Stimulated activated CD4-positive, alpha-beta T cell treated with anti-CD3 and anti-CD28 coated beads, Interleukin-12 subunit alpha, Interleukin-12 subunit beta, amount 100 ng/mL, for 4 hours (primary cell): ENCODE measurements around the gene PEX10.

Experiments
- DNase-seq: peaks from one replicate; pipeline ENCODE4 v3.0.0-alpha.2; 2020

The PEX10 gene

DNA sequence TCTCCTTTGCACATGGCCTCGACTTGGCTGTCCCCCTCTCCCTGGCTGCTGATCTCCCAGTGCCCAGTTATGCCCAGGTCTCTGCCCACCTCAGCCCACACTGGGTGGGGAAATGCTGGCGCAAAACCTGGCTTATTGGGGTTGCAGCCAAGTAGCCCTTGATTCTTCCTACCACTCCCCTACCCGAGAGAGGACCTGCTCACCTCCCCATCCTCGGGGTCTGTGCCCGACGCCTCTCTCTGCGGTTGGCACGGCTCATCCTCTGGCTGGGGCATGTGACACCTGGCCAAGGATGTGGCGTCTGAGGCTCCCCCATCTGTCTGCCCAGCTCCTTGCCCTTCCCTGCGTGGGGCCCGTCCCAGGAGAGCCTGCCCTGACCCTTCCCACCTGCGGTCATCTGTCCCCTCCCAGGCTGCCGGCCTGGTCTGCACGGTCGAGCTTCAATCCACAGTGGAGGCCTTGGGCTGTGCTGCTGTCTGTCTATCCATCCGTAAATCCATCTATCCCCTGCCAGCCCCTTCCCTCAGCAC, 6.5 kb upstream of the PEX10 start:
- DNase-seq = no peak

DNA sequence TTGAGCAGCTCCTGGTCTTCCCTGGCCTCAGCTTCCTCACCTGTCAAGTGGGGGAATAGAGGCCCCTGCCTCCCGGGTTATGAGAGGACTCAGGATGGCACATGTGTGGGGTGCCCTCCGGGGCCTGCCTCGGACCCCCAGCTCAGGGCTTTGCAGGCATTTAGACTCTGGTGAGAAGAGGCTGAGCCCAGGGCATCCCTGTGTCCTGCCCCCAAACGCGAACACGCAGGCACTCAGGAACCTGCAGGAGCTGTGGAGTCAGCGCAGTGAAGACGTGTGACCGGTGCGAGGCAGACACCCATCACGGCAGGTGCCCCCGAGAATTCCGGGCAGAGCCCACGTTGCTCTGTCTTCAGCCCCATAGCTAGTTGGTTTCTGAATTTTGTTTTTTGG, 5.5 kb upstream of the PEX10 start:
- DNase-seq = no peak

DNA sequence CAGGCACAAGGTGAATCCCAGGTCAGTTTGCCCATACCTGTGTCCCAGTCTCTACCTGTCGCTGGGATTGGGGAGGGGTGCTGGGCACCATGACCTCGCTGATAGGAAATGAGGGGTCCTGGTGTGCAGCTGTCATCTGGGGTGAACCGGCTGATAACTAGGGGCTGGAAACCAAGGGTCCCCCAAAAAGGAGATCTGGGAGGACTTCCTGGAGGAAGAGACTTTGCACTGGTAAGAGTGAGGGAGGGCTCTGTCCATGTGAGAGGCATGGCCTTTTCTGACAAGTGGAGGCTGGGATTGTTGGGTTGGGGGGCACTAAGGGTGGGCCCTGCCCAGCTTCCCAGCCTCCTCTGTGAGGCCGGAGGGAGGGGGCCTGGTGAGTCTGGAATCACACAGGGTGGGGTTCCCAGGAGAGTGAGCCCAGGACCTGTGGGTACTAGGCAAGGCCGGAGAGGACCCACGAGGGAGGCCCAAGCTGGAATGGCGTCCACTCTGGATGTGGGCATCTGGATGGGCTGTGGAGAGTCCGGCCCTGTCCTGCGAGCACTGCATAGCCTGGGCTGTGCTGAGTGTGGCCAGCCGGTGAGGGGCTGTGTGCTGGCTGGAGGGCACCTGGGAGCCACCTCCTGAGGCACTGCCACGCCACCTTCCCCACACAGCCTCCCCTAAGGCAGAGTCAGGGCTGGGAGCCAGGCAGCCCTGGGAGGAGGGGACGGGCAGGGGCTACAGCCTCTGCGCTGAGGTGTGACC, 4.9 kb upstream of the PEX10 start:
- DNase-seq = no peak

DNA sequence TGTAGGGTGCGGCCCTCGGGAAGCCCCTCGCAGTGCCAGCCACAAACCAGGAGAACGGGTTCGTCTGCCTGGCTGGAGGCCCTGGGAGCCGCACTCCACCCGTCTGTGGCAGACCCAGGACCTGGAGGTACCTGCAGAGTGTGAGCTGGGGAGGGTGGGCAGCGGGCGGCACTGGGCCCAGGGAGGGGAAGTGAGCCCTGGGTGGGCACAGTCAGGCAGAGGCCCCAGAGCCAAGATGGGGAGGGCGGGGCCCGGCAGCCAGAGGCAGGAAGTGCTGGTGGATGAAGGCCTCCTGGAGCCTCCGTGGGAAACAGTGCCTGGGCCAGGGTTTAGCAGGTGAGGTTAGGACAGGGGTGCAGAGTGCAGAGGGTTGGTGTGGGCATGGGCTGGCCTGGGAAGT, 4.0 kb upstream of the PEX10 start:
- no peak for DNase-seq

DNA sequence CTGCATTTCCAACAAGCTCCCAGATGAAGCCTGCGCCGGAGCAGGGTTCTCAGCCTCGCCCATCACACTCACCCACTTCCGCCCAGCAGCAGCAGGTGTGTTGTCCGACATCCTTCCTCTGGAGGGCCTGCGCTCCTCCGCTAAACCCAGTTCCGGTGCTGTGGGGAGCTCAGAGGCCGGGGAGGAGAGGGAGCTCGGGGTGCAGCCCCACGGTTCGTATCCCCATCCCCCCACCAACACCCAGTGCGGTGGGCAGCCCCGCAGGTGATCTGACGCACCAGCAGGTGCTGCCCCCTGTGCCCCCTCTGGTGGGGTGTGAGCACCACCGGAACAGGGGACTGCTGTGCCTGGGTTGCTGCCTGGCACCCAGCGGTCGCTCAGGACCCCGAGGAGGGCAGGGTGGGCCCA, 3.4 kb upstream of the PEX10 start:
- peak; percentile 45 for DNase-seq

DNA sequence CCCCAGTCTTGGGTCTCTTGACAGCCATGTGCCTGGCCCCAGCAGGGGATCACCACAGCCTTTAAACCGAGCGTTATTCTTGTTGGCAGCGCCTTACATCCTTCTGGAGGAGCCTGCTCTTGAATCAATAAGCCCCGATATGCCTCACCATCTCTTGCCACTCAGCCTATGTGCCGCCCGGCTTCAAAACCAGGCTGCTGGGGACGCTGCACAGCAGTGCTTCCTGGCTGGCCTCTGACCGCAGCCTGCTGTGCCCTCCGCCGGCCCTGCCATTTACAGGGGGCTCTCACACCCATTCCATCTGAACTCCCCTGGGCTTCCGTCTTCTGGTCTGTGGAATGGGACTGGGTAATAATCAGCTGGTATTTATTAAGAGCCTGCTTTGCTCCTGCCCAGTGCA, 3.0 kb upstream of the PEX10 start:
- DNase-seq = no peak

DNA sequence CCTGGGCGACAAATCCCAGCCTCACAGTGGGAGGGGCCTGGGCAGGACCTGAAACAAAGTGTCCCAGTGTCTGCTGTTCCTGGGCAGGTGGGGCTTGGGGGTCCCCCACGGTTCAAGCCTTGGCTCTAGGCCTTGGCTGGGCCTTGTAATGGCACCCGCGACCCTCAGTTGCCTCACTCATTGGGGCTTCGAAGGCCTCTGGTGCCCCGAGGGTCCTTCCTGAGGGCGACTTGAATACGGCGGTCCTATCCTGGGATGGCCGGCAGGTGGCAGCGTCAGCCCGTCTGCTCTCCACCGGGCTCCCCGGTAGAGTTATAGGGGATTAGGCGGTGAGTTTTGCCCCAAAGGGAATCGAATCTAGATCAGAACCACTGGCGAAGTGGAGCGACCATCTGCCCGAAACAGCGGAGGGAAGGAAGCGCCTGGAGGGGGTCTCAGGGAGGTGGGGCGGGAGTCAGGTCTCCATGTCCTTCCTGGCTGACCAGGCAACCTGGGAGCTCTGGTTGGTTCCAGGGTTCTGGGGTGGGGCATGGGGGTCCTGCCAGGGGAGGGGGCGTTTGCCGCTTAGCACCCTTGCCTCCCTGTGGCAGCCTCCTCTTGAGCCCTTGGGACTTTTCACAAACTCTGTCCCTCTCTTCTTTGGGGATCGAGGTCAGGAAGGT, 2.1 kb upstream of the PEX10 start:
- peak; percentile 79 for DNase-seq

DNA sequence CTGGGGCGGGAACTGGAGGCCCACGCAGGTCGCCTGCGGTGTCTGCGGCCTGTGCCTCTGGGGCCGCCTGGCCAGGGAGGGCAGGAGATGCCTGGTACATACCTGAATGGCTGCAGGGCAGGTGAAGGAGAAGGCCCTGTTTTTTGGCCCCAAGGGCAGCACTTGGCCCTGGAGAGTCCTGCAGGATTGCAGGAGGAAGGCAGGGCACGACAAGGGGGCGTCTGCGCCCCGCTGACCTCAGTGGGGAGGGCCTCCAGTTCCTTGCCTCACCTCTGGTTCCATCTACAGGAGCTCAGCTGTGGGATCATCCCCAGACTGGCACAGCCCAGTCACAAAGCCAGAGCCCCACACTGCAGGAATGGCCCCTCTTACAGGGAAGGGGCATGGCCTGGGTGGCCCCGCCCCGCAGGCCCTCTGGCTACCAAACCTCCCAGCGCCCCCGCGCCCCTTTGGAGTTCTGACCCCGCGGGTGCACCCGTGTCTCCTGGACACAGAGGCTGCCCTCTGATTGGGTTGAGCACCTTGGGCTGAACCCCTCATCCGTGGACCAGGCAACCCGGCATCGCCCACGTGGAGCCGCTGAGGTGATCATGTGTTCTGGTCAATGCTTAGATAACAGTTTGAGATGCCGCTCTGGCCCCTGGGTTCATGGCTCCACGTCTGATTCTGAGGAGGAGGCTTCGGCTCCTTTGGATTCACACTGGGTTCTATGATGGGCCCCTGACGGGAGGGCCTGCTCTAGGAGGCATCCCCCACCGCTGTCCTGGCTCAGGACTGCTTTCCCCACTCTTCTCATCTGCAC, 1.3 kb upstream of the PEX10 start:
- peak; percentile 21 for DNase-seq

DNA sequence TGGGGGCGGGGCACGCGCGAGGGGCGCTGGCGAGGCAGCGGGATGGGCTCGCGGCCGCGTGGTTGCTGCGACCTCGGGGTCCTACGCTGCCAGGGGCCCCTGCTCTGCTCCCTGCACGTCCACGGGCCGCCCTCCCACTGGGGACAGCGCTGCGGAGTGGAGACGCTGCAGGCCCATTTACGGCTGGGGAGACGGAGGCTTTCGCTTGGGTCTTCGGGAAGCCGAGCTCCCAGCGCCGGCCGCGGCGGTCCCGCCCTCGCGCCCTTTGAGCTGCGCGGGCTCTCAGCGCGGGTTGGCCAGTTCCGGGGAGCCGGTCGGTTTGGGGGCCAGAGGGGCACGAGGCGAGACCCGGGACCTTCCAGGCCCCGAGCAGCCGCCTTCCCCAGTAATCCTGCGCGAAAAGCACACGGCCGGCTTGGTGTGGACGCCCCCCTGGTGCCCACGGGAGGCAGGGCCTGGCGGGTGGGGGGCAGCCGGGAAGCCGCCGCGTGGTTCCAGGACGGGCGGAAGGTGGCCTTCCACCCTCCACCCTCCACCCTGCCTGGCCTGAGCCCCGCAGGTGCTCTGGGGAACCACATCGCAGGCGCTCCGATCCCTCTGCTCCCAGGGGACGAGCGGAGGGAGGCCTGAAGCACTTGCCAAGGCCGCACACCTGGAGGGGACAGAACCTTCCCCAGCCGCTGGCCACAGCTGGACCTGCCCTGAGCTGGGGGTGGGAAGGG, 570 bp upstream of the PEX10 start:
- peak; percentile 25 for DNase-seq

DNA sequence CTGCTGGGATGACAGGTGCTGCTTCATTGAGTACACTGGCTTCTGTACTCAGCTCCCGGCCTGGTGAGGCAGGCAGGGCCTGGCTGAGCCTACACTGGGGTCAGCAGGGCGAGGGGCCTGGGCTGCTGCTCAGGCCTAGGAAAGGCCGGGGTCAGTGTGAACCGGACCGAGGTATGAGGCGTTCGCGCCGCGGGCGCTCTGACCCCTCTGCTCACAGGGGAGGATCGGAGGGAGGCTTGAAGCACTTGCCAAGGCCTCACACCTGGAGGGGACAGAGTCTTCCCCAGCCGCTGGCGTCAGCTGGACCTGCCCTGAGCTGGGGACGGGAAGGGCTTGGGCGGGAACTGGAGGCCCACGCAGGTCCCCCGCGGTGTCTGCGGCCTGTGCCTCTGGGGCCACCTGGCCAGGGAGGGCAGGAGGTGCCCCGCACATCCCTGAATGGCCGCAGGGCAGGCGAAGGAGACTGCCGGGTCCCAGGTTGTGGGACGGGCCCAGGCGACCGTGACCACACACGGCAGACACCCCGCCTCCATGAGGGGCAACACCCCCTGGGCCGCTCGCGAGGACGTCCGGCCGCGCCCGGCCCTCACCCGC, 466 bp downstream of the PEX10 start:
- DNase-seq = no peak

DNA sequence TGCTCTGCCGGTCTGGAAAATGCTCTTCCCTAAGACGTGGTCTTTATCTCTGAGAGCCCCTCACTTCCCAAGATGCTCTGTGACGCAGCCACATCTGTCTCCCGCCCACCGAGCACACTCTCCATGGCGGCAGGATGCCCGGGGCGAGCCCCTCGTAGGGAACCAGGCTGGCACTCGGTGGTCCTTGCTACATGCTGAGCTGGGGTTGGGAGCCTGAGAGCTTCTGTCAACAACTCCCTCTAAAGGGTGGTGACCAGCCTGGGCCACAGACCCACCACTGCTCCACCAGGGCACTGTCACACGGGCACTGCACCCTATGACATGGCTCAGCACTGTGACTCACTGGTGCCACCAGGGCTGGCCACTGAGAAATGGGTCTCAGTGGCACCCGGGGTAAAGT, 2.6 kb downstream of the PEX10 start:
- DNase-seq = no peak

DNA sequence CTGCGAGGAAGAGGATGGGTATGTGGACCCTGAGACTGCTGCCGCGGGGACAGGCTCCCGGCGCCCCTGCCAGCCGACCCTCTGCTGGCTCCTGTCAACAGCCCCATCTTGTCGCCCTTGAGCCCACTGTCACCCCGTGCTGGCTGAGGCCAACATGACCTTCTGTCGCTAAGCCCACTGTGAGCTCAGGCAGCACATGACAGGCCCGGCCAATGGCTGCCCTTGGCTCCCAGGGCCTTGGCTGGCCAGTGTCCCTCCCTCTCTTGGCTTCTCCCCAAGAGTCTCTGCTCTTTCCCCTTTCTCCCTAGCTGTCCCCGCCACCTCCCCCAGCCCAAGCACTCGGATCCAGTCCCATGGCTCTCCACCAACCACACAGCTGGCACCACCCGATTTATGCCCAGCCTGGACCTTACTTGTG, 3.5 kb downstream of the PEX10 start:
- no peak for DNase-seq

DNA sequence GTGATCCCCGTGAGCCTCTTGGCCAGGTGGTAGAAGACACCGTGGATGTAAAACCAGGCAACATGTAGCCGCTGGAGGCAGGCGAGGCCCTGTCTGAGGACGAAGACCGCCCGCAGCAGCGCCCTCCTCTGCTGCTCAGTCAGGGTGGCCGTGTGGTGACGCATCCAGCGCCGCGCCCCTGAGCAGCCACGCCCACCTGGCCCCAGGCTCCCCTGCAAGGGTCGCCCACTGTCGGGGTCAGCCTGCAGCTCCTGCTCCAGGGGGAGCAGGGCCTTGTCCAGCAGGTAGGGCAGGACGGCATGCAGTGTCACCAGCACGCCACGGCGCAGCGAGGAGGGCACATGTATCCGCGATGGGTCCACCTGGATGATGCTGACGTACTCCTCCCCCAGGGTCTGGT, 3.9 kb downstream of the PEX10 start:
- DNase-seq = no peak

DNA sequence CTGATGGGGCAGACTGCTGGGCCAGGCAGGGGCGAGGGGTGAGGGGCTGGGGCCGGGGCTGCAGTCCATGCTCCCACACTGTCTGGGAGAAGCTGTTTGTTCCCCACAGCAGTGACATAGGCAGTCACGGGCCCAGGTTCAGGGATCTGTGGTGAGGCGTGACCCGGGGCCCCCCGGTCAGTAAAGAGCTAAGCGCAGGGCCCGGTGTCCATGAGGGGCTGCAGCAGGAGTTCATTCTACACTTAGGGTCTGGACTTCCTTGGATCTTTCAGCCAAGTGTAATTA, 4.4 kb downstream of the PEX10 start:
- DNase-seq = no peak

DNA sequence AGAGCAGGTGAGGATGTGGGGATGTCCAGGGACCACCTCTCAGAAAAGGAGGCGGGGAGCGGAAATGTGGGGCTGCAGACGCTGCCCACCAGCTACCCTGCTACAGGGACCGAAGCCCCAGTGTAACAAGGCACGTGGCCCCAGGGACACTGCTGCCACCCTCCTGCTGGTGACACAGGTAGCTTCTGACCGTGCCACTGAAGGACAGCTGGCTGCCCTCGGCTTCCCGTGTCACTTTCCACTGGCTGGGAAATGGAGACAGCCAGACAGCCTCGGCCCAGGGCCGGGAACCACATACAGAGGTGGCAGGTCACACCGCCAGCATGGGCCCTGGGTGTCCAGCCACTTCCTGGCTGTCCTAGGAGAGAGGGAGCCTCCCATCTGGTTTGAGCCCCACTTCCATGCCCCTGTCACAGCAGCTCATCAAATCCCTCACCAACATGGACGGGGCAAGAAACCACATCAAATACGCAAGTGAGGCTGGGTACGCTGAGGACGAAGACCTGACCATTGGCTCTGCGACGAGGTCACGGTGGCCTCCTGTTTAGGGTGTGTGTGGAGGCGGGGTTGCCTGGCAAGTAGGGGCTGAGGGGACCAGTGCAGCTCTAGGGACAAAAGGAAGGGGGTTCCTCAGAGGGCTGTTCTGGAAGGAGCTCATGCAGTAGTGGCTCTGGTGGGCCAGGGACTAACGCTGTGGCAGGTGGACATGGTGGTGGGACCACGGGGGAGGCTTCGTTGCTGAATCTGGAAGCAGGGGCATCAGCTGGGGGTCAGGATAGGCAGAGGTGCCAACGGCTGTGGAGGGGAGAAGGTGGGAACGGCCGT, 5.0 kb downstream of the PEX10 start:
- no peak for DNase-seq

DNA sequence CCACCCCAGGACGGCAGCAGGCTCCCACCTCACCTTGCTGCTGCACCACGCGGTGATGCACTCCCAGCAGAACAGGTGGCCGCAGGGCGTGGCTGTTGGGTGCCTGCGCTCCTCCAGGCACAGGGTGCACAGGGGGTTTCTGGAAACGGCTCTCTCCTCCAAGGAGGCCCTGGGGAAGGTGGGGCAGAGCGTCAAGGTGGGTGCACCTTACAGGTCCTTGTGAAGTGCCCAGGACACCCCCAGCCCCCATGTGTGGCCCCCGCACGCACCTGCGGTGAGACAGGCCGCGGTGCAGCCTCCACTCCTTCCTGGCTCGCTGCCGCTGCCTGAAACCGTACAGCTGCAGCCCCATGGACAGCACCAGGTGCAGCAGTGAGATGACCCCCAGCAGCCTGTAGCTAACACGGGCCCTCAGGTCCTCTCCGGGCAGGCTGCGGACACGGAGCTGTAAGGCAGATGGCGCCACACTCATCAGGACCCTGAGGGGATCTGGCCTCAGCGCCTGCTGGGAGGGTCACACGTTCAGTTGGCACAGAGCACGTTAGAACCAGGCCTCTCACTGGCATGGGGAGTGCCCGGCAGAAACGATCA, 5.8 kb downstream of the PEX10 start:
- DNase-seq = no peak

DNA sequence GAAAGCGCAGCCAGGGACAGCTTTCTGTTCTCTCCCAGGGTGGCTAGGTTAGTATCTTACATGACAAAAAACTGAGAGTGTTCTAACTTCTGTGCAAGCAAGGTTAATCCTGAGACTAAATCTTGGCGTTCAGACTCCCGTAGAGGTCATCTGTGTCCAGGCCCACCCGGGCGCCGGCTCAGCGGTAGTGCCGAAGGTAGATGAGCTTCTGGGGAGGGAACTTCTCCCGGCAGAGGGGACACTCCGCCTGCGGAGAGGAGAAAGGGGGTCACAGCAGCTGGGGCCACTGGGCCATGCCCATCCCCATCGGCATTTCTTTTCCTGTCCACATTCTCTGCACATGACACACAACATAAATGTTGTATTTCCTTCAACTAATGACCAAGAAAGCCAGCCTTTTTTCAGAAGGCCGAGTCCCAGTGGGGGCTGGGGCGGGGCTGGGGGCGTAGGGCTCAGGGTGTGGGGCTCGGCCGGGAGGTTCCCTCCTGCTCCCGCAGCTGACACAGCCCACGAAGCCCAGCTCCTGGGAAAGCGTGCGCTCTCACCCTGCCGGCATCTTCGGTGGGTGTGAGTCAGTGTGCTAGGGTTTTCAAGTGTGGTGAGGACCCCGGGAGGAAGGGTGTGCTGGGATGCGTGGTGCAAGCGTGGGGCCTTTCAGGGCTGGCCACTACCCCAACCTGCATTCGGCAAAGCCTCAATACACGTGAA, 6.6 kb downstream of the PEX10 start:
- no peak for DNase-seq

DNA sequence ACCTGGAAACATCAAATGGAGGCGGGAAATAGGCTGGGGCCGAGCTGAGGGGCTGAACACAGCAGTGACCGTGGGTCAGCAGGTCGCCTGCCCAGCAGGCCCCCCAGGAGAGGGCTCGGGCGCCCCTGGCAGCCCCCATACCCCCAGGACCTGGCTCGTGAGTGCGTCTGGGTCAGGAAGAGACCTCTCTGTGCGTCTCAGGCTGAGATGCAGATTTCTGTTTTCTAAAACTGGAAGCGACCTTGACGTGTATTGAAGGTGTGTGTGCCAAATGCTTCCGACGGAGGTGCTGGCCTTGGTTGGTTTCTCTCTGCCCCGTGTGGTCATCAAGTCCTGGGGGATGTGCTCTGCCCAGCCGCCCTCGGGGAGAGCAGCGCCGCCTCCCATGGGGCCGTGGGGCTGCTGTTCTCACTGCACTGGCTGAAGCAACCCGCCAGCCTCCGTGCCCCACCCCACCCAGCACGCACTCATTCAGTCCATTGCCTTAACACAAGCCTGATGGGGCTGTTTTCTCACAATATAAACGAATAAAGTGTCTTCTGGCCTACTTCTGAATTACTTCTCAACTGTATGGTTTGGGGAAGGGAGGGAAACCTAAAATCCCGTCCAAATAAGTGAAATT, 7.4 kb downstream of the PEX10 start:
- no peak for DNase-seq

DNA sequence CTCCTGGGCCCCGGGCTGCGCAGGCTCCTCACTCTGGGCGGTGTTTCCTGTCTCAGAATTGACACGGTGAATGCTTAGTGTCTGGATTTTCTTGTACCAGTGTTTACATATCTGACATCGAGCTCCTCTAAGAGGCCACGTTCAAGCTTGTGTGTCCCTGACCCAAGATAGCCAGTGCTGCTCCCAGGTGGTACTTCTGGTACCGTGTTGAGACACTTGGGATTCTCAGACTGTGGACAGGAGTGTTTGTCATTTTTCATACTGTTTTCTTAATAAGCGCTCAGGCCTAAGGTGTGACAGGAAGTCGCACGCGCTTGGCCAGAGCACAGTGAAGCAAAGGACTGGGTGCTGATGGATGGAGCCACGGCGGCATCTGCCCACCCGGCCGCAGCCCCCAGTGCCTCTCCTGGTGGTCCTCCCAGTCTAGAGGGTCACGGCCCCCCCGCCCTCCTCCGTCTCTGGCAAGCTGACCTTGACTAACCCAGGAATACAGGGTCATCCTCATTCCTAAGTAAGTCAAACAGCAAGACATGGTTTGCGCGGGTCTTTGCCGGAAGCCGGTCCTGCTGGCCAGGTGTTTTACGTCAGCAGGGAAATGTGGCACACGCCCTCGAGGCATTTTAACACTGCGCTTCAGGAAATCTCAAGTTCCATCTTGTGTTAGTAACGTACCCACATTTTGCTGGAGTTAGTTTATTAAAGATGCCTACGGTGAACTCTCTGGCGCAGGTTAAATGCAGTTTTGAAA, 8.0 kb downstream of the PEX10 start:
- DNase-seq = no peak

DNA sequence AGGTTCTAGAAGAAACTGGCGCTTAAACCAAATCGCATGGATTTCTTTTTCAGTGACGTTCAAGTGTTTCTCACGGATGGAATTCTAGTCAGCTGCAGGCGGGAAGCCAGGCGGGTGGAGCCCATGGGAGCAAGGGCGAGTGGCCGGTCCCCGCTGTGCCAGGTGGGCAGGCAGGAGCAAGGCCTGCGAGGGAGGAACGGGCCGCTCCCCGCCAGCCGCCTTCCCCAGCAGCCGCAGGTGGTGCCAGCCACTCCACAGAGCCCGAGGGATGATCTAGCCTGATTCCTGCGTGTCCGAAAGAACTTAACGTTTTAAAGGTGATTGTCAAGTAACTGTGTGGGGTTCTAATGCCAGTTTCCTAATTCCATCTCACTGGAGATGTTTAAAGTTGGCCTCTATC, 9.1 kb downstream of the PEX10 start:
- no peak for DNase-seq
